Measurements from ENCODE around the gene CCDC24. TPM values are rescaled to one million over a fixed set of nuclear protein-coding genes. Genes with fewer than 3 reads are reported as not detected.
A peak's percentile ranks its signal among the peaks of the same experiment; 100 is the strongest.

Gene CCDC24
- total and polyA plus RNA-seq, 9 of the 15 experiments (the other 6 are each of a cell fraction or from before 2014, with no cell fraction given), result 0.31 to 4.5 (median 1.5) TPM

GRCh38 chr1:43991476-43992231 is at the start of gene CCDC24 (continued):
- TF ChIP-seq CCNT2 (IDR thresholded peaks at IDR 0.05; ENCODE audit: borderline replicate concordance, extremely low read depth, insufficient read length, low read depth, low read length) (peak; percentile 55), RHOXF2B (CRISPR knock-in tag; conservative IDR thresholded peaks at IDR 0.05) (no peak), SRF (CRISPR knock-in tag; IDR thresholded peaks at IDR 0.05) (peak in 1 of 2 experiments; percentile 55; a peak in 1 of 4 replicates), POLR2B (IDR thresholded peaks at IDR 0.05; ENCODE audit: low read depth, partially characterized antibody) (peak; percentile 44), ELF2 (CRISPR knock-in tag; IDR thresholded peaks at IDR 0.05) (peak; percentile 85), ZNF431 (CRISPR knock-in tag; IDR thresholded peaks at IDR 0.05) (peak; percentile 62), MAX (CRISPR knock-in tag; IDR thresholded peaks at IDR 0.05) (peak; percentile 89), TOE1 (IDR thresholded peaks at IDR 0.05; ENCODE audit: borderline replicate concordance) (no peak), TOE1 (CRISPR knock-in tag; IDR thresholded peaks at IDR 0.05; ENCODE audit: borderline replicate concordance, low read depth) (0 out of 2 replicates have a peak, but pooled peaks have one; percentile 37), TAF1 (IDR thresholded peaks at IDR 0.05; ENCODE audit: control insufficient read depth, extremely low read depth, insufficient read depth, low read length, severe bottlenecking) (peak; percentile 42), ZNF354B (CRISPR knock-in tag; IDR thresholded peaks at IDR 0.05) (no peak)
- TF ChIP-seq, protein P1, sequence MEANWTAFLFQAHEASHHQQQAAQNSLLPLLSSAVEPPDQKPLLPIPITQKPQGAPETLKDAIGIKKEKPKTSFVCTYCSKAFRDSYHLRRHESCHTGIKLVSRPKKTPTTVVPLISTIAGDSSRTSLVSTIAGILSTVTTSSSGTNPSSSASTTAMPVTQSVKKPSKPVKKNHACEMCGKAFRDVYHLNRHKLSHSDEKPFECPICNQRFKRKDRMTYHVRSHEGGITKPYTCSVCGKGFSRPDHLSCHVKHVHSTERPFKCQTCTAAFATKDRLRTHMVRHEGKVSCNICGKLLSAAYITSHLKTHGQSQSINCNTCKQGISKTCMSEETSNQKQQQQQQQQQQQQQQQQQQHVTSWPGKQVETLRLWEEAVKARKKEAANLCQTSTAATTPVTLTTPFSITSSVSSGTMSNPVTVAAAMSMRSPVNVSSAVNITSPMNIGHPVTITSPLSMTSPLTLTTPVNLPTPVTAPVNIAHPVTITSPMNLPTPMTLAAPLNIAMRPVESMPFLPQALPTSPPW (CRISPR knock-in tag; IDR thresholded peaks at IDR 0.05), result peak; percentile 81
- TF ChIP-seq, protein P2, sequence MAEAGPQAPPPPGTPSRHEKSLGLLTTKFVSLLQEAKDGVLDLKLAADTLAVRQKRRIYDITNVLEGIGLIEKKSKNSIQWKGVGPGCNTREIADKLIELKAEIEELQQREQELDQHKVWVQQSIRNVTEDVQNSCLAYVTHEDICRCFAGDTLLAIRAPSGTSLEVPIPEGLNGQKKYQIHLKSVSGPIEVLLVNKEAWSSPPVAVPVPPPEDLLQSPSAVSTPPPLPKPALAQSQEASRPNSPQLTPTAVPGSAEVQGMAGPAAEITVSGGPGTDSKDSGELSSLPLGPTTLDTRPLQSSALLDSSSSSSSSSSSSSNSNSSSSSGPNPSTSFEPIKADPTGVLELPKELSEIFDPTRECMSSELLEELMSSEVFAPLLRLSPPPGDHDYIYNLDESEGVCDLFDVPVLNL (CRISPR knock-in tag; IDR thresholded peaks at IDR 0.05; ENCODE audit: low read depth), result 0 out of 2 replicates have a peak, but pooled peaks have one; percentile 27
